Middle frontal gyrus (tissue), 1 donor: ENCODE data around the gene MAB21L2.

Source experiments
- DNase-seq: peaks from one replicate; pipeline ENCODE4 v3.0.0-alpha.2; 2015; ENCODE audit warnings: low spot score; ENCODE audit errors: extremely low spot score

MAB21L2 gene

DNA sequence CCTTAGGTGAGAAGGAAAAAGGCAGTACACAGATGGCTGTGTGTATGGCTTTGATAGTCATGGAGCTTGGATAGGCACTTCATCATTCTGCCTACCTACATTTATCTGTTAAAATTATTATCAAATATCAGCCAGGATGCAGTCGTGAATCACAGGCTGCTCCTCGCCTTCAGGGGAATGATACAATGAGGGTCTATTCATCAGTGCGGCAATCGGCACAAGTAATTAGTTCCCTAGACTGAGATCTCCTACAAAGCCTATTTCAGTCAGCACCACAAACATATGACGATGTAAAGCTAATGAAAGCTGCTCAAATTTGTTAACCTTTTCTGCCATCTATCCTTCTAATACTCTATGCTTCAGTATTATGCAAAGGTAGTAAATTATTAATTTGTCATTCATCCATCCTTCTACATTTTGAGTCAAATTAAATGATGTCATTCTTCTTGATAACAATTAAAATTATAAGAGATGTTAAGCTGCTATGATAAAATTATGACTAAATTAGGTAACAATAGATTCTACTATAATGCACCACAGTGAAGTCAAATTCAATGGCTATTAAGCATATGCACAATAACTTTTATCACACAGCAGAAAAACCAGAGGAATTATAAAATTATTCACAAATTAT, 19.0 kb downstream of the MAB21L2 start:
- DNase-seq = no peak

- DNase-seq = no peak
Observed at GRCh38 chr4:150609131-150609530, 27.2 kb downstream of the MAB21L2 start.

- no peak for DNase-seq
Observed at GRCh38 chr4:150619042-150619441, 37.1 kb downstream of the MAB21L2 start.

GRCh38 chr4:150624055-150624454, 42.1 kb downstream of the MAB21L2 start:
- no peak for DNase-seq

- DNase-seq = no peak
Observed at GRCh38 chr4:150625033-150625432, 43.1 kb downstream of the MAB21L2 start.

DNA sequence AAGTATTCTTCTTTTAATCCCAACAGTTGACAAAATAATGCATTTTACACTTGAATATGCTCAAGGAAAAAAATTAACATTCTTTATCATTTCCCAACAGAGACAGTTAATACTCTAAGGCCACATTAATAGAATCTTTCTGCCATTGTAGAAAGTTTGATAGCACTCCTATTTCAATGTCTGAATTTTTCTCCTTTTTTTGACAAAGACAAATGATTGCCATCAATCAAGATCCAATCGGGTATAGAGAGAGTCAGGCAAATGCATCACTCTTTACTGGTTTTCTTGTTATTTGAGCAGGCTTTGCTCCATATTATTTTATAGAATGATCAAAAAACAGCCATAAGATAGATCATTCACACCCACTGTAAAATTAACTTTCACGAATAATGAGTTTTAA, 46.1 kb downstream of the MAB21L2 start:
- DNase-seq = no peak

DNA sequence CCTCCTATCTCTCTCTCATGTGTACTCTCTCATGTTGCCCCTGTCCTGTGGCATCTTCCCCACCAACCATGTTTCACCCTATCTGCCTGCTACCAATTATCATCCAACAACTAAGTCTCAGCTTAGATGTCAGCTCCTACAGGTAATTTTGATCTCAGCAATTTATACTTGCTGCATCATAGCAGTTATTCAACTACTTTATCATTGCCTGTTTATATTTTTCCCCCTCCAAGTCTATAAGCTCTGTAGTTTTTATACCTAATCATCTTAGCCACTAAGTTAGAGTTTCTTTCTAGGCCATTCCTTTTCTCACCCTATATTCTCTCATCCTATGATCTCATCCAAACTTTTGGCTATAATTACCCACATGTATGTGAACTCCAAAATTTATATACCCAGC, 50.7 kb downstream of the MAB21L2 start:
- DNase-seq = no peak
